GM18508 (cell line): ENCODE measurements around the gene ZGLP1.

Source experiments
- ATAC-seq: cut with Tn5 transposase; IDR thresholded peaks from one replicate; pipeline ENCODE4 v1.9.1; 2021; ENCODE audit warnings: moderate number of reproducible peaks; ENCODE audit not compliant: insufficient read depth, unreplicated experiment

The ZGLP1 gene

DNA sequence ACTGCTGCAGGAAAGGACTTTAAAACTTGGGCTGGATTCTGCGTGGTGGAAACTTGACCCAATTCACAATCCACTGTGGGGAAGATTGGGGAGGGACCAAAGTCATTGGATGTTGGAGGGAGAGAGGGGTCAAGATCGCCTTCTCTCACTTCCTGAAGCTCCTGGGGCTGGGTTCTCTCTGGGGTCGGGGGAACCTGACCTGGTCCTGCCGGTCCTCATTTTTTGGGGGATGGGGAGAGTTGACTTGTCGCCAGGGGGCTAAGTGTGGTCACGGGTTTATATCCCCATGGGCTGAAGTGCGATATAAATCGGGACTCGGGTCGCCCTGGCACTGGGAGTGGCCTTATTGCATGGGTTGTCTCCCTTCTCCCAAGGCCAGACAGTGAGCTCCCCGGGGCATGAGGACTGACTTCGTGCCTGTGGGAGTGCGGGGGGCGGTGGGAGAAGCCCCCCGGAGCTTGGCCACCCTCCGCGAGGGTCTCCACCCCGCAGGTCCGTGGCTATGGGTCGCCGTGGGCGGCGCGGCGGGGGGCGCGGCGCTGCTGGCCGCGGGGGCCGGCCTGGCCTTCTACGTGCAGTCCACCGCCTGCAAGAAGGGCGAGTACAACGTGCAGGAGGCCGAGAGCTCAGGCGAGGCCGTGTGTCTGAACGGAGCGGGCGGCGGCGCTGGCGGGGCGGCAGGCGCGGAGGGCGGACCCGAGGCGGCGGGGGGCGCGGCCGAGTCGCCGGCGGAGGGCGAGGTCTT lies 13.6 kb downstream of the ZGLP1 start:
- ATAC-seq = no peak

DNA sequence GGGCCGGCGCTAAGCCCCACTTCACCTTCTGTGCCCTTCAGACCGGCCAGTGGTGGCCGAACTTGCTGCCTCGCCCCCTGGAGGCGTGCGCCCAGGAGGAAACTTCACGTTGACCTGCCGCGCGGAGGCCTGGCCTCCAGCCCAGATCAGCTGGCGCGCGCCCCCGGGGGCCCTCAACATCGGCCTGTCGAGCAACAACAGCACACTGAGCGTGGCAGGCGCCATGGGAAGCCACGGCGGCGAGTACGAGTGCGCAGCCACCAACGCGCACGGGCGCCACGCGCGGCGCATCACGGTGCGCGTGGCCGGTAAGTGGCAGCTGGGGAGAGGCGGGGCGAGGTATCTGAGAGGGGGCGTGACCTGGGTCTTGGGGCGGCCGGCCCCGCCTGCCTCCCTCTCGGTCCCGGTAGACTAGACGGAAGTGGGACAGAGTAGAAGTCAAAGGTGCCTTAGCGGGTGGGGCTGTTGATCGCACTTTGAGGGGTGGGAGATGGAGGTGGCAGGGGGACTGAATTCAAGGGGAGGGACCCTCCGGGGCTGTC lies 14.2 kb downstream of the ZGLP1 start:
- no peak for ATAC-seq

DNA sequence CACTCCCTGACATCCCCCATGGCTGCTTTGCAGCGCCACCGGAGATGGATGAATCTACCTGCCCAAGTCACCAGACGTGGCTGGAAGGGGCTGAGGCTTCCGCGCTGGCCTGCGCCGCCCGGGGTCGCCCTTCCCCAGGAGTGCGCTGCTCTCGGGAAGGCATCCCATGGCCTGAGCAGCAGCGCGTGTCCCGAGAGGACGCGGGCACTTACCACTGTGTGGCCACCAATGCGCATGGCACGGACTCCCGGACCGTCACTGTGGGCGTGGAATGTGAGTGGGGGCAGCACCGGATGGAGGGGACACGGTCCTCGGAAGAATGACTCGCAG lies 15.3 kb downstream of the ZGLP1 start:
- ATAC-seq = no peak

DNA sequence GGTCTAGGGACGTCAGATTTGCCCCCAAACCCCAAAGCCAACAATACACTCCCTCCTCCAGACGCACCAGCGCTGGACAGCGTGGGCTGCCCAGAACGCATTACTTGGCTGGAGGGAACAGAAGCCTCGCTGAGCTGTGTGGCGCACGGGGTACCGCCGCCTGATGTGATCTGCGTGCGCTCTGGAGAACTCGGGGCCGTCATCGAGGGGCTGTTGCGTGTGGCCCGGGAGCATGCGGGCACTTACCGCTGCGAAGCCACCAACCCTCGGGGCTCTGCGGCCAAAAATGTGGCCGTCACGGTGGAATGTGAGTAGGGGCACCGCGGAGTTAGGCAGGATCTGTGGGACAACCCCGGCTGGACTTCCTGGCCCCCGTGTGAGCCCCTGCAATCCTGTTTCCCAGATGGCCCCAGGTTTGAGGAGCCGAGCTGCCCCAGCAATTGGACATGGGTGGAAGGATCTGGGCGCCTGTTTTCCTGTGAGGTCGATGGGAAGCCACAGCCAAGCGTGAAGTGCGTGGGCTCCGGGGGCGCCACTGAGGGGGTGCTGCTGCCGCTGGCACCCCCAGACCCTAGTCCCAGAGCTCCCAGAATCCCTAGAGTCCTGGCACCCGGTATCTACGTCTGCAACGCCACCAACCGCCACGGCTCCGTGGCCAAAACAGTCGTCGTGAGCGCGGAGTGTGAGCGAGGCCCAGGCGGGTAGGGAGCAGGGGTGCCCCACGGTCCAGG lies 15.8 kb downstream of the ZGLP1 start:
- no peak for ATAC-seq

DNA sequence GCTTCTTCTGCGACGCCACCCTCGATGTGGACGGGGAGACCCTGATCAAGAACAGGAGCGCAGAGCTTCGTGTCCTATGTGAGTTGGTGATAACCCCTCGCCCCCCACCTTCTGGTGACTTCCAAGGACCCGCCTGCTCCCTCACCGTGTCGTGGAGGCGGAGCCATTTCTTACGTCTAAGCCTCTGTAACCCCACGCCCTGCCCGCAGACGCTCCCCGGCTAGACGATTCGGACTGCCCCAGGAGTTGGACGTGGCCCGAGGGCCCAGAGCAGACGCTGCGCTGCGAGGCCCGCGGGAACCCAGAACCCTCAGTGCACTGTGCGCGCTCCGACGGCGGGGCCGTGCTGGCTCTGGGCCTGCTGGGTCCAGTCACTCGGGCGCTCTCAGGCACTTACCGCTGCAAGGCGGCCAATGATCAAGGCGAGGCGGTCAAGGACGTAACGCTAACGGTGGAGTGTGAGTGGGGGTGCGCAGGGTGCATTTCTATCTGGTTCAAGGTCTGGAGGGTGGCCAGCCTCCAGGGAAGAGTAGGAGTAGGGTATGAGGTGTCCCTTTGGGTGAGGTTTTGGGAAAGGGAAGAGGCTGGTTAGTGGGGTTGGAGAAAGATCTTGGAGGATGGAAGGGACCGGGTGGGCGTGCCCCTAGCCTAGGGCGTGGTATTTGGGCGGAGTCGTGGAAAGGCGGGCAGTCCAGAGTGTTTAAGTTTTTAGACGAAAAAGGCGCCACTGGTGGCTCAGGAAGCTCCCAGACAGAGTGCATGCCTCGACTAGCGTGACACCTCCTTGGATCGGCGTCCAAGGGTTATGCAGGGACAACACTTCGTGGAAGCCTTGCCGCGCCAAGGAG lies 16.6 kb downstream of the ZGLP1 start:
- ATAC-seq = no peak

DNA sequence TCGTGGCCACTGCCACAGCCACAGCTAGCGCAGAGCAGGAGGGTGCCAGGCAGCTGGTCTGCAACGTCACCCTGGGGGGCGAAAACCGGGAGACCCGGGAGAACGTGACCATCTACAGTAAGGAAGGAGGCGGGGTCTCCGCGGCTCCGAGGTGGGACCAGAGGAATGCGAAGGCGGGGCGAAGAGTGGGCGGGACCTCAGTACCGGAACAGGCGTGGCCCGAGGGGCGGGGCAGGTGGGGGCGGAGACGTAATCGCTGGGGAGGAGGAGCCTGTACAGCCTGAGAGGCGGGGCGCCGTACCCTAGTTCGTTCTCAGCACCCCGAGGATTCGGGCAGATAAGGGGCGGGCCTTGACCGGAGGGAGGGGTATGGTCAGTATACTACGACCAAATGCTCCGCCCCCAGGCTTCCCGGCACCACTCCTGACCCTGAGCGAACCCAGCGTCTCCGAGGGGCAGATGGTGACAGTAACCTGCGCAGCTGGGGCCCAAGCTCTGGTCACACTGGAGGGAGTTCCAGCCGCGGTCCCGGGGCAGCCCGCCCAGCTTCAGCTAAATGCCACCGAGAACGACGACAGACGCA lies 17.3 kb downstream of the ZGLP1 start:
- no peak for ATAC-seq

DNA sequence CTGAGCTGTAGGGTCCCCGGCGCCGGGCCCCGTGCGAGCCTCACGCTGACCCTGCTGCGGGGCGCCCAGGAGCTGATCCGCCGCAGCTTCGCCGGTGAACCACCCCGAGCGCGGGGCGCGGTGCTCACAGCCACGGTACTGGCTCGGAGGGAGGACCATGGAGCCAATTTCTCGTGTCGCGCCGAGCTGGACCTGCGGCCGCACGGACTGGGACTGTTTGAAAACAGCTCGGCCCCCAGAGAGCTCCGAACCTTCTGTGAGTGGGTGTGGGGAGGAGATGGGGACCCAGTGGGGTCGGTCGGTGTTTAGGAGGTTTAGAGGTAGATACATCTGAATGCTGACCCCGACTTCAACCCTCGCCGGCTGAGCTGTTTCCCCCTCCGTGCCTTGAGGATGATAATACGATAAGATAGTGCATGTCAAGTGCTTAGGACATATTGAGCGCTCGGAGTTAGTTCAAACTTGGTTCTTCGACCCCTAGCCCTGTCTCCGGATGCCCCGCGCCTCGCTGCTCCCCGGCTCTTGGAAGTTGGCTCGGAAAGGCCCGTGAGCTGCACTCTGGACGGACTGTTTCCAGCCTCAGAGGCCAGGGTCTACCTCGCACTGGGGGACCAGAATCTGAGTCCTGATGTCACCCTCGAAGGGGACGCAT lies 17.9 kb downstream of the ZGLP1 start:
- ATAC-seq = no peak

DNA sequence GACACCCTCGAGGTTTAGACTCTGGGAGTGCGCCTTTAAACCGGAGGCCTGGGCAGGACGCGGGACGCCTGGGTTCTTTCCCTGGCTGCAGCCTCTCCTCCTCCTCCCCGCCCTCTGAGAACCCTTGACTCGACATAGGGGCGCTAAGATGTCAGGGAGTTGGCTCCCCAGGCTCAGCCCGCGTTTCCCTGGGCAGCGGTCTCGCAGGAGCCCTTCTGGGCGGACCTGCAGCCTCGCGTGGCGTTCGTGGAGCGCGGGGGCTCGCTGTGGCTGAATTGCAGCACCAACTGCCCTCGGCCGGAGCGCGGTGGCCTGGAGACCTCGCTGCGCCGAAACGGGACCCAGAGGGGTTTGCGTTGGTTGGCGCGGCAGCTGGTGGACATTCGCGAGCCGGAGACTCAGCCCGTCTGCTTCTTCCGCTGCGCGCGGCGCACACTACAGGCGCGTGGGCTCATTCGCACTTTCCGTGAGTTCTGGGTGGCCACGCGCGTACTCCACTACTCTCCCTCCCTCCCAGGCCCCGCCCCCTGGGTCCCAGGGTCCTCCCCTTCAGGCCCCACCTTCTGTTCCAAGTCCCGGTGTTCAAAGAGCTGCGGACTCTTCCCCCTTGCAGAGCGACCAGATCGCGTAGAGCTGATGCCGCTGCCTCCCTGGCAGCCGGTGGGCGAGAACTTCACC lies 18.6 kb downstream of the ZGLP1 start:
- no peak for ATAC-seq

DNA sequence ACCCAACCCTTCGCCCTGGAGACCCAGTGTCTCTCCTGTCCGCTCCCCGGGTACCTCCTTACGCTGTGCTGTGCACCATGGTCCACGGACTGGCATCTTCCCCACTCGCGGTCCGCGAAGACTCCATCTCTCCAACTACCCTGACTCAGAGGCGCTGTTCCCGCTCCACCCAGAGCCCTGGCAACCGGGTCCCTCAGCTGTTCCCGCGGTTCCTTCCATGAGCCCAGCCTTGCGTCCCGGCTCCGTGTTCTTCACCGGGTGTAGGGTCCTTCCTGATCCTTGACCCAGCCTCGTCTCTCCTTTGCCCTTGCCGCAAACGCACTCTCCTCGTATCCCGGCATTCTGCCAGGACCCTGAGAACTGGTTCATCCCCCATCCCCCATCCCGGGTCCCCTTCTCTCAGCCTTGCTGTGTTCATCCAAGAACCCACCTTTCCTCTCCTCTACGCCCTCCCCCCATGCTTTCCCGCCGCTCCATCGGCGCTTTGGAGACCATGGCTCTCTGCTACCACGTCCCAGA lies 19.2 kb downstream of the ZGLP1 start:
- no peak for ATAC-seq

DNA sequence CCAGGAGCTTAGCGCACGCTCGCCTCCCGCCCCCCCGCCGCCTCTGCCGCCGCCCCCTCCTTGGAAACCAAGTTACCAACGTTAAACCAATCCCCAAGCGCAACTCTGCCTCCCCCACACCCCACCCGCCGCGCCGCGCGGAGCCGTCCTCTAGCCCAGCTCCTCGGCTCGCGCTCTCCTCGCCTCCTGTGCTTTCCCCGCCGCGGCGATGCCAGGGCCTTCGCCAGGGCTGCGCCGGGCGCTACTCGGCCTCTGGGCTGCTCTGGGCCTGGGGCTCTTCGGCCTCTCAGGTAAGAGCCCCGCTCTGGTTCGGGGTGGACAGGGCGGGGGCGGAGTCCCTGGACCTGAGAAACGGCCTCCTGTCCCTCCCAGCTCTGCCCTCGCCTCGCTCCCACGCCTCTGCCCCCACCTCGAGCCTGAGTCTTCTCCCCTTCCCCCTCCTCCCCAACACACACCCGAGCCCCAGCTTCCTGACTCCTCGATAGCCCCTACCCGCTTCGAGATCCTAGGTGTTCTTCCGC lies 19.7 kb downstream of the ZGLP1 start, which contains the start of gene ICAM5:
ICAM5 (plus strand) TSS at position 117 of the 521 bp plus-strand sequence; CDS start at position 209, 92 bp downstream.
- ATAC-seq = no peak

DNA sequence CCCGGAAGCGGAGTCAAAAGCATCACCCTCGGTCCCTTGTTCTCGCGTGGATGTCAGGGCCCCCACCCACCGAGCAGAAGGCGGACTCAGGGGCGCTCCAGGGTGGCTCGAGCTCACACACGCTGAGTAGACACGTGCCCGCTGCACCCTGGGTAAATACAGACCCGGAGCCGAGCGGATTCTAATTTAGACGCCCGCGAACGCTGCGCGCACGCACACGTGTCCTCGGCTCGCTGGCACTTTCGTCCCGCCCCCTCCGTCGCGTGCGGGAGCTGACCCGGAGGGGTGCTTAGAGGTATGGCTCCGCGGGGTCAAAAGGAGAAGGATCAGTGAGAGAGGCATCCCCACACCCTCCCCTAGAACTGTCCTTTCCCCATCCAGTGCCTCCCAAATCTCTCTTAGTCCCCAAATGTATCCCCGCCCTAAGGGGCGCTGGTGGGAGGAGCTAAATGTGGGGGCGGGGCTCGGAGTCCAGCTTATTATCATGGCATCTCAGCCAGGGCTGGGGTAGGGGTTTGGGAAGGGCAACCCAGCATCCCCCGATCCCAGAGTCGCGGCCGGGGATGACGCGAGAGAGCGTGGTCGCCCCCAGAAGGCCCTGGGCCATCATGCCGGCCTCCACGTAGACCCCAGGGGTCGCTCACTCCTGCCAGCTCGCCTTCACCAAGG lies 20.3 kb downstream of the ZGLP1 start:
- no peak for ATAC-seq

DNA sequence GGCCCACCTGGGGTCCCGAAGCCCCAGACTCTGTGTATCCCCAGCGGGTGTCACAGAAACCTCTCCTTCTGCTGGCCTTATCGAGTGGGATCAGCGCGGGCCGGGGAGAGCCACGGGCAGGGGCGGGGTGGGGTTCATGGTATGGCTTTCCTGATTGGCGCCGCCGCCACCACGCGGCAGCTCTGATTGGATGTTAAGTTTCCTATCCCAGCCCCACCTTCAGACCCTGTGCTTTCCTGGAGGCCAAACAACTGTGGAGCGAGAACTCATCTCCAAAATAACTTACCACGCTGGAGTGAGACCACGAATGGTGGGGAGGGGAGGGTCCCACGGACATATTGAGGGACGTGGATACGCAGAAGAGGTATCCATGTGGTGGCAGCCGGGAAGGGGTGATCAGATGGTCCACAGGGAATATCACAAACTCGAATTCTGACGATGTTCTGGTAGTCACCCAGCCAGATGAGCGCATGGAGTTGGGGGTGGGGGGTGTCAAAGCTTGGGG lies 20.9 kb downstream of the ZGLP1 start:
- no peak for ATAC-seq

DNA sequence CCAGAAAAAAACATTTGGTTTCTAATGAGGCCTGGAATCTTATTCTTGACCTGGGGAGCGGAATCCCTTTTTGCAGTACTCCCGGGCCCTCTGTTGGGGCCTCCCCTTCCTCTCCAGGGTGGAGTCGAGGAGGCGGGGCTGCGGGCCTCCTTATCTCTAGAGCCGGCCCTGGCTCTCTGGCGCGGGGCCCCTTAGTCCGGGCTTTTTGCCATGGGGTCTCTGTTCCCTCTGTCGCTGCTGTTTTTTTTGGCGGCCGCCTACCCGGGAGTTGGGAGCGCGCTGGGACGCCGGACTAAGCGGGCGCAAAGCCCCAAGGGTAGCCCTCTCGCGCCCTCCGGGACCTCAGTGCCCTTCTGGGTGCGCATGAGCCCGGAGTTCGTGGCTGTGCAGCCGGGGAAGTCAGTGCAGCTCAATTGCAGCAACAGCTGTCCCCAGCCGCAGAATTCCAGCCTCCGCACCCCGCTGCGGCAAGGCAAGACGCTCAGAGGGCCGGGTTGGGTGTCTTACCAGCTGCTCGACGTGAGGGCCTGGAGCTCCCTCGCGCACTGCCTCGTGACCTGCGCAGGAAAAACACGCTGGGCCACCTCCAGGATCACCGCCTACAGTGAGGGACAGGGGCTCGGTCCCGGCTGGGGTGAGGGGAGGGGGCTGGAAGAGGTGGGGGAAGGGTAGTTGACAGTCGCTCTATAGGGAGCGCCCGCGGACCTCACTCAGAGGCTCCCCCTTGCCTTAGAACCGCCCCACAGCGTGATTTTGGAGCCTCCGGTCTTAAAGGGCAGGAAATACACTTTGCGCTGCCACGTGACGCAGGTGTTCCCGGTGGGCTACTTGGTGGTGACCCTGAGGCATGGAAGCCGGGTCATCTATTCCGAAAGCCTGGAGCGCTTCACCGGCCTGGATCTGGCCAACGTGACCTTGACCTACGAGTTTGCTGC lies 22.5 kb downstream of the ZGLP1 start, which contains the start of gene ICAM4:
ICAM4 (plus strand) TSS at position 153 of the 935 bp plus-strand sequence; CDS start at position 211, 58 bp downstream.
- no peak for ATAC-seq

DNA sequence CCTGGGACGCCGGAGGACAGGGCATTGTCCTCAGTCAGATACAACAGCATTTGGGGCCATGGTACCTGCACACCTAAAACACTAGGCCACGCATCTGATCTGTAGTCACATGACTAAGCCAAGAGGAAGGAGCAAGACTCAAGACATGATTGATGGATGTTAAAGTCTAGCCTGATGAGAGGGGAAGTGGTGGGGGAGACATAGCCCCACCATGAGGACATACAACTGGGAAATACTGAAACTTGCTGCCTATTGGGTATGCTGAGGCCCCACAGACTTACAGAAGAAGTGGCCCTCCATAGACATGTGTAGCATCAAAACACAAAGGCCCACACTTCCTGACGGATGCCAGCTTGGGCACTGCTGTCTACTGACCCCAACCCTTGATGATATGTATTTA lies 24.2 kb downstream of the ZGLP1 start:
- no peak for ATAC-seq

DNA sequence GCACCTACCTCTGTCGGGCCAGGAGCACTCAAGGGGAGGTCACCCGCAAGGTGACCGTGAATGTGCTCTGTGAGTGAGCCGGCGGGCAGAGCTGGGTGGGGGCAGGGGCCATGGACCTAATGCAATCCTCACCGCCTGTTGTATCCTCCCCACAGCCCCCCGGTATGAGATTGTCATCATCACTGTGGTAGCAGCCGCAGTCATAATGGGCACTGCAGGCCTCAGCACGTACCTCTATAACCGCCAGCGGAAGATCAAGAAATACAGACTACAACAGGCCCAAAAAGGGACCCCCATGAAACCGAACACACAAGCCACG lies 24.7 kb downstream of the ZGLP1 start:
- ATAC-seq = no peak

DNA sequence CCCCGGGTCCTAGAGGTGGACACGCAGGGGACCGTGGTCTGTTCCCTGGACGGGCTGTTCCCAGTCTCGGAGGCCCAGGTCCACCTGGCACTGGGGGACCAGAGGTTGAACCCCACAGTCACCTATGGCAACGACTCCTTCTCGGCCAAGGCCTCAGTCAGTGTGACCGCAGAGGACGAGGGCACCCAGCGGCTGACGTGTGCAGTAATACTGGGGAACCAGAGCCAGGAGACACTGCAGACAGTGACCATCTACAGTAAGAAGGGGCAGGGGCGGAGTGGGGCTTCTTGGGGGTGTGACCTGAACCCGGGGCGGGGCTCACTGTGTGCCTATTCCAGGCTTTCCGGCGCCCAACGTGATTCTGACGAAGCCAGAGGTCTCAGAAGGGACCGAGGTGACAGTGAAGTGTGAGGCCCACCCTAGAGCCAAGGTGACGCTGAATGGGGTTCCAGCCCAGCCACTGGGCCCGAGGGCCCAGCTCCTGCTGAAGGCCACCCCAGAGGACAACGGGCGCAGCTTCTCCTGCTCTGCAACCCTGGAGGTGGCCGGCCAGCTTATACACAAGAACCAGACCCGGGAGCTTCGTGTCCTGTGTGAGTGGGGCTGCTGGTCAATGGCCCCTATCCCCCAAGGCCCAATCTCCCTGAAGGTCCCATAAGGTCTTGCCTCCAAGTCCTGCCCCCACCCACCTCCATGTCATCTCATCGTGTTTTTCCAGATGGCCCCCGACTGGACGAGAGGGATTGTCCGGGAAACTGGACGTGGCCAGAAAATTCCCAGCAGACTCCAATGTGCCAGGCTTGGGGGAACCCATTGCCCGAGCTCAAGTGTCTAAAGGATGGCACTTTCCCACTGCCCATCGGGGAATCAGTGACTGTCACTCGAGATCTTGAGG lies 25.3 kb downstream of the ZGLP1 start:
- ATAC-seq = no peak
